Measurements from ENCODE around the gene KCNMA1. TPM values are rescaled to one million over a fixed set of nuclear protein-coding genes. Genes with fewer than 3 reads are reported as not detected.

KCNMA1 gene
- total RNA-seq, 1 experiment from 2014 or later = 20.7 TPM

DNA sequence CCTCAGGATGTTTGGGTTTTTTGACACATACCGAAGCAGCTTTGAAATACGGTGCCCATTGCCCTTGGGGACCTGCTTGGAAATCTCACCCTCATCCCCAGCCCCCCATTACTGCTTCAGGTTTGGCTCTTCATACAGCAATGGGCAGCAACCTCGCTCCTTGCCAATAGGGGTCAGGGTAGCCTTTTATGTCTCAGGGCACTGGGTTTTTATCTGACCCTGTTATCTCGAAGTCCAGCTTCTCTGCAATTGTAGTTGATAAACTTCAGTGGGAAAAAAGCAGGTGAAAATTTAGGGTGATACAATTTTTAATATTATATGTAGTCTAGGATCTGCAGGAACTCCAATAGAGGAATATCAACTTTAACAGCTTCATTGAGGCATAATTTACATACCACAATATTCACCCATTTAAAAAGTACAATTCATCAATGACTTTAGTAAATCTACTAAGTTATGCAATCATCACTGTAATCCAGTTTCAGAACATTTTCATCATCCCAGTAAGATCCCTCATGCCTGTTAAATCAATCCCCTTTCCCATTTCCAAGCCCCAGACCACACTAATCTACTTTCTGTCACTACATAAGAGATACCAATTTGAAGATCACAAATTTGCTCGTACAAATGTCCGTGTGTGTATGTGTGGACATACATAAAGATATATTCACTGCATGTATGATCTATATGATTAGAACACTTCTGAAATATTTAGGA lies 386.2 kb downstream of the KCNMA1 start:
- H3K4me3 ChIP-seq (ENCODE audit: low read depth, low read length) = no peak overlapping the region
- ChIA-PET POLR2A (no interaction called here), CTCF (interaction anchor here (0.6 to 1.5 kb wide), 6 partner anchors 36 to 390 kb away, joined by 3 to 6 read pairs (median 4); partner anchors contain the start of gene KCNMA1)
- DNase-seq = peak; percentile 63 to 74
- no peaks in the 10 kb centered on the region for H3K9me3 Mint-ChIP-seq (ENCODE audit: unreplicated experiment)
- peaks cover 53% of the 10 kb centered on the region for H3K4me1 ChIP-seq
- H3K27ac Mint-ChIP-seq (ENCODE audit: unreplicated experiment) = no peak overlapping the region
- H3K9me3 ChIP-seq = no peaks in the 10 kb centered on the region
- no peaks in the 10 kb centered on the region for H3K36me3 ChIP-seq (ENCODE audit: control insufficient read depth, insufficient read depth, low read length)
- H3K4me1 Mint-ChIP-seq (ENCODE audit: low read depth, unreplicated experiment) = peaks cover 43% of the 10 kb centered on the region
- no peaks in the 10 kb centered on the region for H3K27me3 ChIP-seq (replicated peaks; ENCODE audit: control insufficient read depth, insufficient read depth, low read length)
- no TSS peak for BruUV-seq (replicated peaks)
- intact Hi-C loops (cut with micrococcal nuclease; ENCODE audit: unreplicated experiment) = loop anchor here (1.0 to 5.0 kb wide), 8 partner anchors 21 to 390 kb away; no protein-coding TSS in a partner anchor
- no peaks in the 10 kb centered on the region for H3K27me3 Mint-ChIP-seq (ENCODE audit: insufficient read depth, unreplicated experiment)
- H3K36me3 Mint-ChIP-seq (ENCODE audit: insufficient read depth, unreplicated experiment) = peaks cover 6% of the 10 kb centered on the region
- H3K4me3 Mint-ChIP-seq (ENCODE audit: unreplicated experiment) = no peak overlapping the region
- peak; percentile 88 to 89 for TF ChIP-seq CTCF (IDR thresholded peaks at IDR 0.05; ENCODE audit: insufficient read depth in 1 of 2, low read depth in 1 of 2, low read length in 1 of 2, severe bottlenecking in 1 of 2, unreplicated experiment in 1 of 2)

DNA sequence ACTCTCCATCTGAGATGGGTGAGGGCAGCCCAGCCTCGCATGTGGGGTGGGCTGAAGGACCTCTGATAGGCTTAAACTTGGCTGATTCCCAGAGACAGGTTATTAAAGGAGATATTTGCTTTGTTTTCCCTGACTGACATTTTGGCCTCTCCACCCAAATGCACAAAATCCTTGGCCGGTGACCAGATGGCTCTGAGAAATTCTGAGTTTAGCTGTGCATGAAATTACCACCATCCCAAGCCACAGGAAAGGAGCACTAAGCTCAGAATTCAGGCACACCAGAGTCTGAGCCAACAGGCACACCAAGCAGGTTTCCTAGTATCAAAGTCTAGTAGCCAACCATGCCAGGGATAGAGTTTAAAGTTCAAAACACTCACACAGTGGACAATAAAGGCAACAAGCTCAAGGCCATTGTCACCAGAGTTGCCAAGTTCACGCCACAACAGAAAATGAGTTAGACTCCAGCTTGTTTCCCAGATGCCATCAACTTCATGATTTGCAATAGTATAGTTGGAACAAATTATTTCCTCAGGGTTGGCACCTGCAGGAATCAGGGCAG lies 387.6 kb downstream of the KCNMA1 start:
- no TSS peak for BruUV-seq (replicated peaks)
- ChIA-PET POLR2A (no interaction called here), CTCF (no interaction called here)
- H3K27me3 Mint-ChIP-seq (ENCODE audit: insufficient read depth, unreplicated experiment) = no peaks in the 10 kb centered on the region
- no peaks in the 10 kb centered on the region for H3K27me3 ChIP-seq (replicated peaks; ENCODE audit: control insufficient read depth, insufficient read depth, low read length)
- no peak for DNase-seq
- peaks cover 57% of the 10 kb centered on the region for H3K4me1 ChIP-seq
- no peak overlapping the region for H3K4me3 ChIP-seq (ENCODE audit: low read depth, low read length)
- H3K36me3 Mint-ChIP-seq (ENCODE audit: insufficient read depth, unreplicated experiment) = peaks cover 6% of the 10 kb centered on the region
- intact Hi-C loops (cut with micrococcal nuclease; ENCODE audit: unreplicated experiment) = loop anchor here (2.0 to 5.0 kb wide), 3 partner anchors 47 to 237 kb away; no protein-coding TSS in a partner anchor
- H3K4me1 Mint-ChIP-seq (ENCODE audit: low read depth, unreplicated experiment) = peaks cover 43% of the 10 kb centered on the region
- H3K9me3 Mint-ChIP-seq (ENCODE audit: unreplicated experiment) = no peaks in the 10 kb centered on the region
- no peak overlapping the region for H3K27ac Mint-ChIP-seq (ENCODE audit: unreplicated experiment)
- H3K9me3 ChIP-seq = no peaks in the 10 kb centered on the region
- TF ChIP-seq CTCF (IDR thresholded peaks at IDR 0.05; ENCODE audit: insufficient read depth in 1 of 2, low read depth in 1 of 2, low read length in 1 of 2, severe bottlenecking in 1 of 2, unreplicated experiment in 1 of 2) = no peak
- no peaks in the 10 kb centered on the region for H3K36me3 ChIP-seq (ENCODE audit: control insufficient read depth, insufficient read depth, low read length)
- no peak overlapping the region for H3K4me3 Mint-ChIP-seq (ENCODE audit: unreplicated experiment)

- intact Hi-C loops (cut with micrococcal nuclease; ENCODE audit: unreplicated experiment) = loop anchor here (1.0 kb wide), 1 partner anchor 74 kb away; no protein-coding TSS in a partner anchor
- no peak for TF ChIP-seq CTCF (IDR thresholded peaks at IDR 0.05; ENCODE audit: insufficient read depth in 1 of 2, low read depth in 1 of 2, low read length in 1 of 2, severe bottlenecking in 1 of 2, unreplicated experiment in 1 of 2)
- Histone ChIP-seq H3K4me1 (peaks cover 56% of the 10 kb centered on the region), H3K27me3 (replicated peaks; ENCODE audit: control insufficient read depth, insufficient read depth, low read length) (no peaks in the 10 kb centered on the region), H3K4me3 (ENCODE audit: low read depth, low read length) (no peak overlapping the region), H3K36me3 (ENCODE audit: control insufficient read depth, insufficient read depth, low read length) (no peaks in the 10 kb centered on the region), H3K9me3 (no peaks in the 10 kb centered on the region)
- Mint-ChIP-seq H3K27ac (ENCODE audit: unreplicated experiment) (peak overlapping the region; percentile 43), H3K27me3 (ENCODE audit: insufficient read depth, unreplicated experiment) (no peaks in the 10 kb centered on the region), H3K9me3 (ENCODE audit: unreplicated experiment) (no peaks in the 10 kb centered on the region), H3K4me3 (ENCODE audit: unreplicated experiment) (no peak overlapping the region), H3K36me3 (ENCODE audit: insufficient read depth, unreplicated experiment) (peaks cover 6% of the 10 kb centered on the region), H3K4me1 (ENCODE audit: low read depth, unreplicated experiment) (peaks cover 47% of the 10 kb centered on the region)
- ChIA-PET CTCF (interaction anchor here (0.7 to 2.3 kb wide), 14 partner anchors 8 to 463 kb away, joined by 3 to 13 read pairs (median 3); no protein-coding TSS in a partner anchor), POLR2A (no interaction called here)
- no TSS peak for BruUV-seq (replicated peaks)
- DNase-seq = peak; percentile 73 to 80
Measured at GRCh38 chr10:77248104-77248790, 389.4 kb downstream of the KCNMA1 start.
